ENCODE measurements around the gene SMG5.

- no peak for TF ChIP-seq EZH2 (IDR thresholded peaks at IDR 0.05; ENCODE audit: low read depth)
- TF ChIP-seq CTCF (conservative IDR thresholded peaks at IDR 0.05), result no peak
These were observed 34.3 kb upstream of the SMG5 start for GRCh38 chr1:156316909-156317308.
